Mucosa of descending colon (tissue), 3 donors: ENCODE measurements around the gene EPN2. TPM values are rescaled to one million over a fixed set of nuclear protein-coding genes. Genes with fewer than 3 reads are reported as not detected.

ENCODE experiments used
- ATAC-seq: fragments of 200-7000 bp; cut with Tn5 transposase; one replicate; pipeline ENCODE4 v1.9.1; 2020; ENCODE audit warnings: mild to moderate bottlenecking, moderate library complexity
- DNase-seq, 3 donors: peaks; one replicate each; pipeline ENCODE4 v3.0.0-alpha.2; 2020
- H3K36me3 ChIP-seq: fragments of 200-600 bp; one replicate; pipeline ENCODE4 v1.8.0; 2021; ENCODE audit warnings: low read depth, mild to moderate bottlenecking
- H3K4me1 ChIP-seq: fragments of 200-600 bp; one replicate; pipeline ENCODE4 v1.8.0; 2021; ENCODE audit warnings: low read depth, mild to moderate bottlenecking
- H3K4me3 ChIP-seq: fragments of 200-600 bp; one replicate; pipeline ENCODE4 v1.8.0; 2021; ENCODE audit warnings: mild to moderate bottlenecking
- H3K9me3 ChIP-seq: fragments of 200-600 bp; one replicate; pipeline ENCODE4 v1.8.0; 2021; ENCODE audit warnings: mild to moderate bottlenecking
- intact Hi-C, 2 donors: fragments of 100-400 bp; cut with DNase I in 1 of 2; cut with micrococcal nuclease in 1 of 2; formaldehyde crosslinking; loops; one replicate each; pipeline versions ENCODE4 v1.11.0 to v1.11.1; 2022; cut with DNase I, micrococcal nuclease
- total RNA-seq, 3 donors: library from RNA; stranded (reverse); fragmentation: NEBNext Ultra II Directional in 2 of 3; extraction: Animal tissue kit (Norgen Biotek cat#: 25700) in 2 of 3; gene quantifications; one replicate each; pipeline versions ENCODE4 v1.2.1 to v1.2.4, GENCODE V29; 2021 to 2023
- TF ChIP-seq, protein P1 (sequence below): fragments of 200-600 bp; IDR thresholded peaks from one replicate; pipeline ENCODE4 v1.8.0; 2022; ENCODE audit warnings: antibody characterized with exemption, mild to moderate bottlenecking
- donor health status: DM: no; HTN: no; CAD: no; lungs with moderate emphysema.
- donor health status: DM: no; HTN: no; CAD: no.
- donor health status: DM: no; HTN: yes; CAD: no.

The EPN2 gene
- total RNA-seq, 3 donors from 2014 or later = 32.6 to 75.8 (median 45.0) TPM

DNA sequence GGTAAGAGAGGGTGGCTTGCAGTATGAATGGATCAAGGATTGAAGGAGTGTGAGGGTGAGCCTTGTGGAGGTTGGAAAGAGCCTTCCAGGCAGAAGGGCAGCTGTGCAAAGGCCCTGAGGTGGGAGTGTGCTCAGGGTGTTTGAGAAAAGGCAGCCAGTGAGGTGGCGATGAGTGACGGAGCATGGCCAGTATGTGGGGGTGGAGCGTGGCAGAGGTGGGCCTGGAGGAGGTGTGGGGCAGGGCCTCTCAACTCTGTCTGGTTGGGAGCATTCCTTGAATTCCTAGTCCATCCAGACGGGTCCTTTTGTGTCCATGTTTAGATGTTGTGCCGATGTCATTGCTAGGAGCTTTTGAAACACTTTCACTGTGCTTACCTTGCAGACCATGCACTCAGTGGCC lies 51.3 kb downstream of the EPN2 start:
- DNase-seq (no peak), ATAC-seq (no peak)
- Histone ChIP-seq H3K4me1 (peaks cover 12% of the 10 kb centered on the region), H3K4me3 (no peak overlapping the region), H3K36me3 (no peaks in the 10 kb centered on the region), H3K9me3 (no peaks in the 10 kb centered on the region)
- TF ChIP-seq, protein P1, sequence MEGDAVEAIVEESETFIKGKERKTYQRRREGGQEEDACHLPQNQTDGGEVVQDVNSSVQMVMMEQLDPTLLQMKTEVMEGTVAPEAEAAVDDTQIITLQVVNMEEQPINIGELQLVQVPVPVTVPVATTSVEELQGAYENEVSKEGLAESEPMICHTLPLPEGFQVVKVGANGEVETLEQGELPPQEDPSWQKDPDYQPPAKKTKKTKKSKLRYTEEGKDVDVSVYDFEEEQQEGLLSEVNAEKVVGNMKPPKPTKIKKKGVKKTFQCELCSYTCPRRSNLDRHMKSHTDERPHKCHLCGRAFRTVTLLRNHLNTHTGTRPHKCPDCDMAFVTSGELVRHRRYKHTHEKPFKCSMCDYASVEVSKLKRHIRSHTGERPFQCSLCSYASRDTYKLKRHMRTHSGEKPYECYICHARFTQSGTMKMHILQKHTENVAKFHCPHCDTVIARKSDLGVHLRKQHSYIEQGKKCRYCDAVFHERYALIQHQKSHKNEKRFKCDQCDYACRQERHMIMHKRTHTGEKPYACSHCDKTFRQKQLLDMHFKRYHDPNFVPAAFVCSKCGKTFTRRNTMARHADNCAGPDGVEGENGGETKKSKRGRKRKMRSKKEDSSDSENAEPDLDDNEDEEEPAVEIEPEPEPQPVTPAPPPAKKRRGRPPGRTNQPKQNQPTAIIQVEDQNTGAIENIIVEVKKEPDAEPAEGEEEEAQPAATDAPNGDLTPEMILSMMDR = no peak
- intact Hi-C loops = no loop called here

DNA sequence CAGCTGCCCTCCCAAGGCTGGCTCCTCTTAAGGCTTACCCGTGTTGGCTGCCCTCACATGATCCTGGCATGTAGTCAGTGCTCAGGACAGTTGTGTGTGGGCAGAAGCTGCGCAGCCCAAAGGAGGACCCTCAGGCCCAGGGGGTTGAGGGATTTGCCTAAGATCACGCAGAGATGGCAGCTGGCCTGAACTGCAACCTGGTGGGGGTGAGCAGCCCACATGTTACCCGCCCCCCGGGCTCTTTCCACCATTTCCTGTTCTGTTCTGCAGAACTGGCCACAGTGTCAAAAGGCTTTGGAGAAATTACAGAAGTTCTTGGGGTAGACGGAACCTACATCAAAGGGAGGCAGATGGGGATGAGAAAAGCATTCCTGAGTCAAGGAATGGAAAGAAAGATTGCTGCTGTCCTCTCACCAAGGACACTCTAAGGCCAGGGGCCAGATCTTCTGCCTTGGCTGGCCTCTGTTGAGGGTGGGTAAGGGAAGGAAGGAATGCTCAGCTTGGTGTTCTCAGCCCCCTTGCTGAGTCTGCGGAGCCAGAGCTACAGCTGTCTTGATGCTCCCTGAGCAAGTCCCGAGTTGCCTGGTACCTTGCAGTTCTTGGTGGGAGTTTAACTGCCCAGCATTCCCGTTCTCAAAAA lies 53.0 kb downstream of the EPN2 start:
- Histone ChIP-seq H3K36me3 (no peaks in the 10 kb centered on the region), H3K9me3 (no peaks in the 10 kb centered on the region), H3K4me1 (peaks cover 5% of the 10 kb centered on the region), H3K4me3 (no peak overlapping the region)
- TF ChIP-seq, protein P1 = no peak
- no peak for ATAC-seq
- no peak for DNase-seq
- intact Hi-C loops = no loop called here

DNA sequence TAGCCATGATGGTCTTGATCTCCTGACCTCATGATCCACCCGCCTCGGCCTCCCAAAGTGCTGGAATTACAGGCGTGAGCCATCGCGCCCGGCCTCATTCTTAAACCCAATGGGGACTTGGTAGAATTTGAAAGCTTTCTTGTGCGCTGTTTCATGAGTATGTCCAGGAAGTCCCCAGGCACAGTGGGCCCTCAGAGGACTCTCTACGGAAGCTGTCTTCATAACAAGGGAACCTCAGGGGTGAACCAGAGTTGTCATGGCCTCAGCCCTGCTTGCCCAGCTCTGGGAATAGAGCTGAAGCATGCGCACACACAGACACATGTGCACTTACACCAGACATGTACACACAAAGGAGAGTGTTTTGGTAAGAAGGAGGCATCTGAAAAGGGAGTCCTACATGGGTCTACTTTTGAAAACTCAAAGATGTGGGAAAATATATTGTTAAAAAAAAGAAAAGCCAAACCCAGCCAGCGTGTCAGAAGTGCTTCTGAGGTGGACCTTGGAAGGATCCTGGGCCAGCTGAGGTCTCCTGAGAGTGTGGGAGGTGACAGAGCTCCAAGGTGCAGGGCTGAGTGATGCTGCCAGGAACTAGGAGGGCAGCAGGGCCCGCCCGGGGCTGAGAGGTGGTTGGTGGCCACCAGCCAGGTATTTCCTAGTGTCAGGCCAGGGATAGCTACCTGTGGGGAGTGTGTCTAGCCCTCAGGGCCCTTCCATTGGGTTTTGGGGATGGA lies 54.6 kb downstream of the EPN2 start:
- Histone ChIP-seq H3K4me1 (peaks cover 5% of the 10 kb centered on the region), H3K36me3 (no peaks in the 10 kb centered on the region), H3K4me3 (no peak overlapping the region), H3K9me3 (no peaks in the 10 kb centered on the region)
- no peak for ATAC-seq
- TF ChIP-seq, protein P1 = no peak
- intact Hi-C loops = no loop called here
- DNase-seq = no peak

DNA sequence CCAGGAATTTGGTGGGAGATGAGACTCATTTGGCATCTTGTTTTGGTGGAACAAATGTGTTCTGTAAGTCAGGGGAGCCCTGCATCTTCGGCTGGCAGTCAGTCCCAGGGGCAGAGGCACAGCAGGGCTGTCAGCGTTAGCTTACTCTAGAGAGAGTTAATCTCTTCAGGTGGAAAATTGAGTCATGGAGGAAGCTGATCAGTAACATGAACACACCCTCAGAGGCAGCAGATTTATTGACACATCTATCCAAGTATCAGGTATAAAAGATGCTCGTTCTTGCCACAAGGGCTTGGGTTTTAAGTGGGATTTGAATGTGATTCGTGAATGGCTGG lies 55.2 kb downstream of the EPN2 start:
- intact Hi-C loops = no loop called here
- TF ChIP-seq, protein P1 = no peak
- ATAC-seq (peak; percentile 27), DNase-seq (no peak)
- no peaks in the 10 kb centered on the region for H3K36me3 ChIP-seq
- peaks cover 5% of the 10 kb centered on the region for H3K4me1 ChIP-seq
- H3K9me3 ChIP-seq = no peaks in the 10 kb centered on the region
- H3K4me3 ChIP-seq = no peak overlapping the region

DNA sequence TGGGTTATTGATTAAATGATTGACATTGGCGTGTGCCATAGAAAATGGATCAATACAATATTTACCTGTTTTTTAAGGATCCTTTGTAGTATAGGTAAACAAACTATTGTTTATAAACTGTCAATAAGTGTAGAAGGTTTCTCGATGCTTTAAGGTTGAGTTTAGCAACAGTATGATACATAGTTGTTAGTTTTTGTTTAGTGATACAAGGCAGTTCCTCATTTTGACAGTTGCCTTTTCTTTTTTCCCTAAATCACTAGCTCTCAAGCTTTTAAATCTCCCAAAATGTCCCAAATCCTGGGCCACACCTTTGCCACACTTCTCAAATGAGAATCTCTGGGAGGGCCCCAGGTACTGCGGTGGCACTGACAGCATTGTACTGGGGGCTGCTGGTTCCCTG lies 57.3 kb downstream of the EPN2 start:
- intact Hi-C loops = no loop called here
- DNase-seq (no peak), ATAC-seq (no peak)
- Histone ChIP-seq H3K4me1 (peaks cover 5% of the 10 kb centered on the region), H3K9me3 (no peaks in the 10 kb centered on the region), H3K4me3 (no peak overlapping the region), H3K36me3 (no peaks in the 10 kb centered on the region)
- TF ChIP-seq, protein P1 = no peak
